Muscle of leg (tissue), 11 donors: Measurements from ENCODE around the gene LINGO4. TPM values are rescaled to one million over a fixed set of nuclear protein-coding genes. Genes with fewer than 3 reads are reported as not detected.

Experiments
- DNase-seq: peaks from one replicate; pipeline ENCODE4 v3.0.0; 2013
- H3K27ac ChIP-seq: one replicate; pipeline ENCODE4 v1.5.1; 2013; ENCODE audit warnings: mild to moderate bottlenecking, low read length, control low read depth
- H3K27me3 ChIP-seq: one replicate; pipeline ENCODE4 v1.6.1; 2013; ENCODE audit warnings: low read length; ENCODE audit not compliant: control insufficient read depth, insufficient read depth
- H3K36me3 ChIP-seq: one replicate; pipeline ENCODE4 v1.6.1; 2013; ENCODE audit warnings: low read length; ENCODE audit not compliant: control insufficient read depth, insufficient read depth
- H3K4me1 ChIP-seq: one replicate; pipeline ENCODE4 v1.6.1; 2013; ENCODE audit warnings: low read length; ENCODE audit not compliant: control insufficient read depth, insufficient read depth
- H3K4me3 ChIP-seq: one replicate; pipeline ENCODE4 v1.5.1; 2013; ENCODE audit warnings: low read length, control low read depth
- H3K9me3 ChIP-seq: replicated peaks from 2 replicates; pipeline ENCODE4 v1.6.1; 2013; ENCODE audit warnings: low read depth, low read length; ENCODE audit not compliant: control insufficient read depth
- WGBS: methylation state at CpG from one replicate; pipeline ENCODE4 v1.1.5; 2013; ENCODE audit warnings: missing lambda C conversion rate; ENCODE audit not compliant: insufficient coverage; 5-methylcytosine and 5-hydroxymethylcytosine counted together
- polyA plus RNA-seq, 8 donors: library from polyadenylated mRNA; unstranded; fragments of 120-200 nt; gene quantifications; one replicate each; pipeline versions ENCODE4 v1.2.1 to v1.2.3, GENCODE V29; 2013; ENCODE audit warnings: inconsistent platforms in 1 of 8, low replicate concordance in 1 of 8; ENCODE audit not compliant: insufficient read length in 8 of 8, insufficient read depth in 1 of 8
- total RNA-seq: library from RNA; stranded (reverse); fragments of 120-200 nt; gene quantifications from one replicate; pipeline ENCODE4 v1.2.4, GENCODE V29; 2013

Gene LINGO4
- total and polyA plus RNA-seq, 9 donors = 0.09 to 0.42 (median 0.23) TPM

DNA sequence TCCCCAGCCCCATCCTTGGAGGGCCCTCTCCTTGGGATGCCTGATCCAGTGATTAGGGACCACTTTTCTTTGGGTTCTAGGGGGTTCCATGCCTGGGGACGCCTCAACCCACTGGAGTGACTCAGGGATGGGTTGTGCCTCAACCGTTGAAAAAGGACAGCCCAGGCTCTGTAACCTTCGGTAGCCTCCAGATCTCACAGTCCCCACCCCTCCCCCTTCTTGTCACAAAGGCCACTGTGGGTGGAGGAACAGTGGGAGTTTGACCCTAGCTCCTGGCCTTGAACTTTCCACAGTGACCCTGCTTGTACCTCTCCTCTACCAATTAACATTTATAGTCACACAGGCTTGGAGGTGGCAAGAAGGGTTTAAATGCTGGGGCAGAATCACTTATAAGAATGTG is 29.0 kb upstream of the LINGO4 start:
- H3K9me3 ChIP-seq = no peaks in the 10 kb centered on the region
- no peak for DNase-seq
- no peak overlapping the region for H3K27ac ChIP-seq
- WGBS = no CpG with 5 or more reads among the region's 3 CpGs
- H3K36me3 ChIP-seq = no peaks in the 10 kb centered on the region
- no peak overlapping the region for H3K4me3 ChIP-seq
- peaks cover 36% of the 10 kb centered on the region for H3K4me1 ChIP-seq
- peaks cover 30% of the 10 kb centered on the region for H3K27me3 ChIP-seq

DNA sequence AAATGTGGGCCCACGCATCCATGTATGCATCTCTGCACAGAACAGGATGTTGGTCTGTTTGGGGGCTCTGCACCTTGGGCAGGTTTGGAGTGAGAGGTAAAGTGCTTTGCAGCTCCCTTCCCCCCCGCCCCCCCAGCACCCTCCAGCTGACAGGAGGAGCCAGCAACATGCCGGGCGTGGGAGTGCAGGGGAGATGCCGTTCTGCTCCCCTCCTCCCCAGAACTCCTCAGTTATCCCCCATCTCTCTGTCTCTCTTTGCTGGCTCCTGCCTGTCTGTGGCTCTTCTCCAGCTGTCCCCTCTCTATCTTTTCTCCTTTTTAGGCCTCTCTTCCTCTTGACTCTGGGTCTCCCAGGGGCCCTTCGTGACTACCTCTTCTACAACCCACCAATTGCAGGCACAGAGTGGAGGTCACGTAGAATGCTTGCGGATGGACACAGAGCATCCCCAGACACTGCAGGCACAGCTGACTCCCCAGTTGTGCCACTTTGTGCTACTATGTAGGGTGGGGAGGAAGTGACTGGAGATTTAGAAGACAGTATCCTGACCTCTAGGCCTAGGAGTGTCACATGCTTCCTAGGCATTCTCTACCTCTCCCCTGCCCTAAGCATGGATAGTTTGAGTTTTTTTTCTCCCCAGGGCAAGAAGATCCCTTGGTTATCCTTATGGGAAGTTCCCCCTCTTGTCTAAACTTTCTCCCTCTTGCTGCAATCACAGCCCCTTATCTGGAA is 28.1 kb upstream of the LINGO4 start:
- no peaks in the 10 kb centered on the region for H3K36me3 ChIP-seq

DNA sequence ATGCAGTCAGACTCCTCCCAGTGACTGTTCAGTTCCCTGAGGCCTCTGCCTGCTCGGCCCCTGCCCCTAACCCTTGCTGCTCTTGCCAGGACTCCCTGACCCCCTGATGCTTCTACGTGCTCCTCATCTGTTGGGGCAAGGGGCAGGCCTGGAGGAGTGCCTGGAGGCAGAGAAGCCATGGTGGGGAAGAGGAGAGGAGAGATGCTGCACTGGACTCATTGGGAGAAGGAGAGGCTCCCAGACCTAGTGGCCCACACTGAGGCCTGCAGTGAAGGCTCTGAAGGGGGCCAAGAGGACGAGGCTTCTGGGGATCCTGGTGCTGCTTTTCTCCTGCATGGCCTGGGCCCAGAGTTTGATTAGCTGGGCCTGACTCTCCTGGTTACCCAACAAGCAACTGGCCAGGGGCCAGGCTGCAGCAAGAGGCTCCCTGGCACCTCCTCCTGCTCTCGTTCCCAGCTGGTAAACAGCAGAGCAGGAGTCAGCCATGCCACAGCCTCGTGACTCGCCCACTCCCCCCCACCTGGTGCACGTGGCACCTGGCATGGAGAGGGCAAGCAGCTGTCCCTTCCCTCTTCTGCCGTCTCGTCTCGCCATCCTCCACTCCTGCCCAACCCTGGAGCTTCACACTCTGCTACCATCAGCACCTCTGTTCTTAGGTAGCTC is 27.2 kb upstream of the LINGO4 start:
- peaks cover 32% of the 10 kb centered on the region for H3K4me1 ChIP-seq
- WGBS = 45% methylated on average over 7 of the region's 10 CpGs
- H3K4me3 ChIP-seq = no peak overlapping the region
- no peaks in the 10 kb centered on the region for H3K36me3 ChIP-seq
- no peak overlapping the region for H3K27ac ChIP-seq
- H3K27me3 ChIP-seq = peaks cover 20% of the 10 kb centered on the region
- peak; percentile 69 for DNase-seq
- H3K9me3 ChIP-seq = no peaks in the 10 kb centered on the region

More for the DNA sequence above, 28.1 kb upstream of the LINGO4 start:
- H3K9me3 ChIP-seq = no peaks in the 10 kb centered on the region
- DNase-seq = no peak
- H3K4me1 ChIP-seq = peaks cover 33% of the 10 kb centered on the region
- WGBS = 47% methylated on average over 3 of the region's 8 CpGs
- no peak overlapping the region for H3K4me3 ChIP-seq
- H3K27ac ChIP-seq = no peak overlapping the region
- H3K27me3 ChIP-seq = peaks cover 24% of the 10 kb centered on the region

DNA sequence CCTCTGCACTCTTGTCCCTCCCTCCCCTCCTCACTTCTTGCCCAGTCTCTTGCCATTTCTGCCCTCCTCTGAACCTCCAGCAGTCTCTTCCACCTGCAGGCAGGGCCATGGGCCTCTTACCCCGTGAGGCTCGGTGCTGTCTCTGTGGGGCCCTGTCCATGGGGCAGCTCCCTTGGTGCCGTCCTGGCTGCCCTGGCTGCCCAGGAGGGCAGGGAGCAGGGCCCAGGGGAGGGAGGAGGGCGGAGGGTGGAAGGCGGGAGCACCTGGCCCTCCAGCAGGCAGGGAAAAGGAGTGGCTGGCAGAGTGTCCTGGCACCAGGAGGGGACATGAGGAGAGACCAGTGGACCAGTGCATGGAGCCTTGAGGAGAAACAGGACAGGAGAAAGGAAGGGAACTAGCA is 26.4 kb upstream of the LINGO4 start, which contains the start of gene RORC:
RORC (minus strand) TSS at position 198 of the 400 bp plus-strand sequence; CDS start at position 160, 38 bp downstream.
- no peak for DNase-seq
- H3K27ac ChIP-seq = peak within 1 kb of the TSS; percentile 20
- peaks cover 12% of the 10 kb centered on the region for H3K27me3 ChIP-seq
- peak within 1 kb of the TSS; percentile 19 for H3K4me3 ChIP-seq
- peaks cover 29% of the 10 kb centered on the region for H3K4me1 ChIP-seq
- 58% methylated on average over 5 of the region's 5 CpGs for WGBS
- no peaks in the 10 kb centered on the region for H3K9me3 ChIP-seq
- no peaks in the 10 kb centered on the region for H3K36me3 ChIP-seq

DNA sequence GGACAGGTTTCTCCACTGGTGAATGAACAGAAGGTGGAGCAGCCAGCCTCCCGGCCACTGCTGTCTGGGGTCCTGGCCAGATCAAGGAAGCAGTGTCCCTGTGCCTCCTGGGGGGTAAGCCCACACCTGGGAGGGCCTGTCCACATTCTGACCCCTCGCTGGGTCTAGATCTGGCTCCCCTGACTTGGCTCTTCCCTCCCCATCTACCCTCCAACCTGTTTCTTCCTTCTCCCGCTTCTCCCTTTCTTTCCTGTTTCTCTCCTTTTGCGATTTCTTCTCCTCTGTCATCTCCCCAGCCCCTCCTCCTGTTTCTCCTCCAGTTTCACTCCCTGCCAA is 26.0 kb upstream of the LINGO4 start:
- peaks cover 32% of the 10 kb centered on the region for H3K4me1 ChIP-seq

GRCh38 chr1:151830055-151830454 is 24.8 kb upstream of the LINGO4 start:
- Histone ChIP-seq H3K36me3 (no peaks in the 10 kb centered on the region), H3K27me3 (peaks cover 3% of the 10 kb centered on the region), H3K4me3 (no peak overlapping the region), H3K4me1 (peaks cover 44% of the 10 kb centered on the region), H3K9me3 (no peaks in the 10 kb centered on the region), H3K27ac (no peak overlapping the region)
- no peak for DNase-seq
- WGBS = 14% methylated on average over 1 of the region's 6 CpGs

More for the DNA sequence above, 26.0 kb upstream of the LINGO4 start:
- WGBS = 71% methylated on average over 4 of the region's 4 CpGs
- peak overlapping the region; percentile 19 for H3K4me3 ChIP-seq
- H3K9me3 ChIP-seq = no peaks in the 10 kb centered on the region
- H3K27me3 ChIP-seq = peaks cover 9% of the 10 kb centered on the region
- H3K36me3 ChIP-seq = no peaks in the 10 kb centered on the region
- no peak for DNase-seq
- peak overlapping the region; percentile 20 for H3K27ac ChIP-seq

- Histone ChIP-seq H3K36me3 (no peaks in the 10 kb centered on the region), H3K27me3 (peaks cover 2% of the 10 kb centered on the region), H3K4me3 (no peak overlapping the region), H3K9me3 (no peaks in the 10 kb centered on the region), H3K4me1 (peaks cover 49% of the 10 kb centered on the region), H3K27ac (no peak overlapping the region)
- WGBS = 21% methylated on average over 2 of the region's 4 CpGs
- no peak for DNase-seq
These were observed 24.3 kb upstream of the LINGO4 start for GRCh38 chr1:151829352-151830046.

DNA sequence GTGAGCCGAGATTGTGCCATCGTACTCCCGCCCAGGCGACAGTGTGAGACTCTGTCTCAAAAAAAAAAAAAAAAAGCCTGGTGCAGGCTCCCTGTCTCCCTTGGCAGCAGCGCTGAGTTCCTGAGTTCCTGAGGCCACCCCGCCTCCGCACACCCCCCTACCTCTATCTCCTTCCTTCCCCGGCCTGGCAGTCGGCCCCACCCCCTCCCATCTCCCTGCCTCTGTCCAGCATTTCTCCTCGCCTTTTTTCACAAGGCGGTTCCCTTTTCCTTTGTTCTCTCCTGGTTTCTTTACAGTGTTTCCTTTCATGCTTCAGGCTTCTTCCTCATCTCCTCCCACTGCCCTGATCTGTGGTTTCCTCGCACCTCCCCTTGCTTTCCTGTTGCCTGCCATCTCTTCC is 23.7 kb upstream of the LINGO4 start:
- Histone ChIP-seq H3K4me3 (no peak overlapping the region), H3K27ac (no peak overlapping the region), H3K27me3 (peaks cover 2% of the 10 kb centered on the region), H3K9me3 (no peaks in the 10 kb centered on the region), H3K36me3 (no peaks in the 10 kb centered on the region), H3K4me1 (peaks cover 55% of the 10 kb centered on the region)
- DNase-seq = peak; percentile 54
- WGBS = 2% methylated on average over 12 of the region's 12 CpGs

GRCh38 chr1:151827853-151828252 is 22.6 kb upstream of the LINGO4 start:
- H3K27me3 ChIP-seq = peaks cover 2% of the 10 kb centered on the region
- H3K27ac ChIP-seq = no peak overlapping the region
- H3K4me1 ChIP-seq = peaks cover 50% of the 10 kb centered on the region
- H3K9me3 ChIP-seq = no peaks in the 10 kb centered on the region
- H3K4me3 ChIP-seq = no peak overlapping the region
- H3K36me3 ChIP-seq = no peaks in the 10 kb centered on the region
- no peak for DNase-seq
- WGBS = 38% methylated on average over 7 of the region's 9 CpGs
